ENCODE data around the gene GPRASP3.

GRCh38 chrX:102765809-102766208 lies 45.3 kb downstream of the GPRASP3 start:
- TF ChIP-seq CTCF (IDR thresholded peaks at IDR 0.05) (no peak), POLR2A (IDR thresholded peaks at IDR 0.05) (no peak)
